Upper lobe of left lung (tissue), 4 donors: ENCODE results near the gene SYNE2.

Source experiments
- POLR2AphosphoS5 ChIP-seq, 2 donors: sonication (generic); formaldehyde crosslinking; IDR thresholded peaks; one replicate each; pipeline ENCODE4 v1.5.1; 2017; ENCODE audit warnings: antibody characterized with exemption in 2 of 2
- TF ChIP-seq, protein P1 (sequence below), 6 experiments: fragments of 450-650 bp in 4 of 6; fragments of 200-600 bp in 2 of 6; sonication (generic) in 2 of 6; IDR thresholded peaks; one replicate each; pipeline ENCODE4 v1.5.1; 2016 to 2019; ENCODE audit warnings: antibody characterized with exemption in 6 of 6

DNA sequence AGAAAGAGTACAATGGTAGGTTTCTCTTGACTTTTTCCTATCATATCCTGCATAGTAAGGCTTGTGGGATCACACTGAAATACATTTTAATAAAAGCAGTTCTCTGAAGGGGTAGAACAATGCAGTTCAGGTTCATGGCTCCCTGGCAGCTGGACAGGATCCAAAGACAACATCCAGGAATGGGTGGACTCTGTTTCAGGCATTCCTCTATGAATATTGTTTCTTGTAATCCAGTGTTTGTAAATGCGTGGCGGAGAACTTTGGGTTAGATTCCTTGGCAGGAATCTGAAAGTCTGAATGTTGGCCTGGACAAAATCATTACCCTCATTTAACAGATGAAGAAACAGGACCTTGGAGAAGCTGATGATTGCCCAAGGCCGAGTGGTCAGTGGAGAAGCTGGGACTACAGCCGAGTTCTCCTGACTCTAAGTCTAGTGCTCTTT is 43.5 kb downstream of the SYNE2 start:
- TF ChIP-seq, protein P1, sequence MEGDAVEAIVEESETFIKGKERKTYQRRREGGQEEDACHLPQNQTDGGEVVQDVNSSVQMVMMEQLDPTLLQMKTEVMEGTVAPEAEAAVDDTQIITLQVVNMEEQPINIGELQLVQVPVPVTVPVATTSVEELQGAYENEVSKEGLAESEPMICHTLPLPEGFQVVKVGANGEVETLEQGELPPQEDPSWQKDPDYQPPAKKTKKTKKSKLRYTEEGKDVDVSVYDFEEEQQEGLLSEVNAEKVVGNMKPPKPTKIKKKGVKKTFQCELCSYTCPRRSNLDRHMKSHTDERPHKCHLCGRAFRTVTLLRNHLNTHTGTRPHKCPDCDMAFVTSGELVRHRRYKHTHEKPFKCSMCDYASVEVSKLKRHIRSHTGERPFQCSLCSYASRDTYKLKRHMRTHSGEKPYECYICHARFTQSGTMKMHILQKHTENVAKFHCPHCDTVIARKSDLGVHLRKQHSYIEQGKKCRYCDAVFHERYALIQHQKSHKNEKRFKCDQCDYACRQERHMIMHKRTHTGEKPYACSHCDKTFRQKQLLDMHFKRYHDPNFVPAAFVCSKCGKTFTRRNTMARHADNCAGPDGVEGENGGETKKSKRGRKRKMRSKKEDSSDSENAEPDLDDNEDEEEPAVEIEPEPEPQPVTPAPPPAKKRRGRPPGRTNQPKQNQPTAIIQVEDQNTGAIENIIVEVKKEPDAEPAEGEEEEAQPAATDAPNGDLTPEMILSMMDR (IDR thresholded peaks at IDR 0.05) = no peak
- peak; percentile 7 to 81 for TF ChIP-seq POLR2AphosphoS5 (IDR thresholded peaks at IDR 0.05)
